Ovary (tissue), 3 donors: Measurements from ENCODE around the gene SPATA21.

ENCODE experiments used
- EP300 ChIP-seq: sonication (generic); formaldehyde crosslinking; IDR thresholded peaks from one replicate; pipeline ENCODE4 v1.6.1; 2017; ENCODE audit warnings: antibody characterized with exemption
- POLR2A ChIP-seq: fragments of 450-650 bp; IDR thresholded peaks from one replicate; pipeline ENCODE4 v1.6.1; 2017; ENCODE audit warnings: antibody characterized with exemption, mild to moderate bottlenecking, moderate library complexity
- TF ChIP-seq, protein P1 (sequence below), 3 donors: fragments of 450-650 bp in 2 of 3; fragments of 200-600 bp in 1 of 3; IDR thresholded peaks; one replicate each; pipeline versions ENCODE4 v1.5.1 to v1.8.0; 2016 to 2022; ENCODE audit warnings: antibody characterized with exemption in 3 of 3, mild to moderate bottlenecking in 1 of 3
- donor health status: DM: no; HTN: no; CAD: no.

DNA sequence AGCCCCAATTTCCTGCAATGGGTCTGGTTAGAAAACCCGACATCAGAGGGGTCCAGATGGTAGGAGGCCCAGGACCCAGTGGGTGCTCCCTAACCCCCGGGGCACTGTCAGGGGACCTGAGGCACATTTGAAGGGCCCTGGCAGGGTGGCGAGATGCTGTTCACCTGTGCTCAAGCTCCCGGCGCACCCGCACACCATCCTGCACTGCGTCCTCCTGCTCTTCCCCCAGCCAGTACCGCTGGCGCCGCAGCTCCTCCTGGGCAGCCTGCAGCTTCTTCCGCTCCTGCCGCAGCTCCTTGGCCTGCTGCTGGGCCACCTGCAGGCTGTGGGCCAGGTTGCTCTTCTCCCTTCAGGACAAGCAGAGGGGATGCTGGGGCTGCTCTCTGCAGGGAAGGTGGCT, 40.9 kb upstream of the SPATA21 start:
- TF ChIP-seq, protein P1, sequence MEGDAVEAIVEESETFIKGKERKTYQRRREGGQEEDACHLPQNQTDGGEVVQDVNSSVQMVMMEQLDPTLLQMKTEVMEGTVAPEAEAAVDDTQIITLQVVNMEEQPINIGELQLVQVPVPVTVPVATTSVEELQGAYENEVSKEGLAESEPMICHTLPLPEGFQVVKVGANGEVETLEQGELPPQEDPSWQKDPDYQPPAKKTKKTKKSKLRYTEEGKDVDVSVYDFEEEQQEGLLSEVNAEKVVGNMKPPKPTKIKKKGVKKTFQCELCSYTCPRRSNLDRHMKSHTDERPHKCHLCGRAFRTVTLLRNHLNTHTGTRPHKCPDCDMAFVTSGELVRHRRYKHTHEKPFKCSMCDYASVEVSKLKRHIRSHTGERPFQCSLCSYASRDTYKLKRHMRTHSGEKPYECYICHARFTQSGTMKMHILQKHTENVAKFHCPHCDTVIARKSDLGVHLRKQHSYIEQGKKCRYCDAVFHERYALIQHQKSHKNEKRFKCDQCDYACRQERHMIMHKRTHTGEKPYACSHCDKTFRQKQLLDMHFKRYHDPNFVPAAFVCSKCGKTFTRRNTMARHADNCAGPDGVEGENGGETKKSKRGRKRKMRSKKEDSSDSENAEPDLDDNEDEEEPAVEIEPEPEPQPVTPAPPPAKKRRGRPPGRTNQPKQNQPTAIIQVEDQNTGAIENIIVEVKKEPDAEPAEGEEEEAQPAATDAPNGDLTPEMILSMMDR (IDR thresholded peaks at IDR 0.05) = no peak
- TF ChIP-seq POLR2A (no peak), EP300 (no peak)
